Measurements from ENCODE around the gene DDX51.

DDX51 gene

GRCh38 chr12:132144115-132144809 lies at the start of gene DDX51, which contains the start of gene NOC4L:
Gene DDX51 (minus strand): TSS chr12:132144319. CDS start chr12:132144296, 23 bp downstream.
Gene NOC4L (plus strand): TSS chr12:132144457. CDS start chr12:132144489, 32 bp downstream.
- in situ Hi-C loops (cut with HindIII; ENCODE audit: low sequenced_read_pairs), result no loop called here

GRCh38 chr12:132191715-132192553 lies 47.8 kb upstream of the DDX51 start:
- in situ Hi-C loops (cut with HindIII; ENCODE audit: low sequenced_read_pairs), result no loop called here

- in situ Hi-C loops (cut with HindIII; ENCODE audit: low sequenced_read_pairs), result no loop called here
These were observed 46.8 kb upstream of the DDX51 start for GRCh38 chr12:132190834-132191500.

GRCh38 chr12:132190012-132190755 lies 46.1 kb upstream of the DDX51 start:
- in situ Hi-C loops (cut with HindIII; ENCODE audit: low sequenced_read_pairs), result no loop called here

- in situ Hi-C loops (cut with HindIII; ENCODE audit: low sequenced_read_pairs), result no loop called here
These were observed 45.4 kb upstream of the DDX51 start for GRCh38 chr12:132189378-132190011.

- in situ Hi-C loops (cut with HindIII; ENCODE audit: low sequenced_read_pairs), result no loop called here
These were observed 44.8 kb upstream of the DDX51 start for GRCh38 chr12:132188916-132189325.

GRCh38 chr12:132188451-132188901 lies 44.4 kb upstream of the DDX51 start:
- in situ Hi-C loops (cut with HindIII; ENCODE audit: low sequenced_read_pairs), result no loop called here

- in situ Hi-C loops (cut with HindIII; ENCODE audit: low sequenced_read_pairs), result no loop called here
These were observed 43.7 kb upstream of the DDX51 start for GRCh38 chr12:132187646-132188450.

- in situ Hi-C loops (cut with HindIII; ENCODE audit: low sequenced_read_pairs), result no loop called here
These were observed 42.9 kb upstream of the DDX51 start for GRCh38 chr12:132186857-132187620.

GRCh38 chr12:132186208-132186856 lies 42.2 kb upstream of the DDX51 start:
- in situ Hi-C loops (cut with HindIII; ENCODE audit: low sequenced_read_pairs), result no loop called here

GRCh38 chr12:132185705-132186104 lies 41.6 kb upstream of the DDX51 start:
- in situ Hi-C loops (cut with HindIII; ENCODE audit: low sequenced_read_pairs), result no loop called here

GRCh38 chr12:132182711-132183365 lies 38.7 kb upstream of the DDX51 start:
- in situ Hi-C loops (cut with HindIII; ENCODE audit: low sequenced_read_pairs), result no loop called here

- in situ Hi-C loops (cut with HindIII; ENCODE audit: low sequenced_read_pairs), result no loop called here
These were observed 38.1 kb upstream of the DDX51 start for GRCh38 chr12:132182206-132182710.

- in situ Hi-C loops (cut with HindIII; ENCODE audit: low sequenced_read_pairs), result no loop called here
These were observed 37.6 kb upstream of the DDX51 start for GRCh38 chr12:132181570-132182200.

- in situ Hi-C loops (cut with HindIII; ENCODE audit: low sequenced_read_pairs), result no loop called here
These were observed 36.8 kb upstream of the DDX51 start for GRCh38 chr12:132180648-132181546.
